HCT116 (cell line): ENCODE data around the gene WNT9B. TPM values are rescaled to one million over a fixed set of nuclear protein-coding genes. Genes with fewer than 3 reads are reported as not detected.

Experiments
- ATAC-seq: fragments of 200-7000 bp; cut with Tn5 transposase; 2 replicates; pipeline ENCODE4 v1.9.1; 2020; ENCODE audit warnings: mild to moderate bottlenecking, moderate library complexity
- BruUV-seq: library from RNA; stranded (reverse); fragments of 400-500 nt; replicated peaks from 2 replicates; lab custom pipeline; 2021; lab: Mats Ljungman, UMichigan
- CTCF ChIA-PET: fragments of 300-600 bp; sonication (Branson Sonifier 250); formaldehyde crosslinking; loops from one replicate; lab custom pipeline; 2021; ENCODE audit warnings: antibody characterized with exemption; lab: Charles Lee
- POLR2A ChIA-PET: fragments of 300-600, 350-600 bp; sonication (Branson Sonifier 250); formaldehyde crosslinking; loops from one replicate; lab custom pipeline; 2021; ENCODE audit warnings: antibody characterized with exemption; lab: Charles Lee
- RAD21 ChIA-PET, 2 experiments: fragments of 300-600 bp; sonication (Branson Sonifier 250); formaldehyde crosslinking; loops; one replicate each; lab custom pipeline; 2023; ENCODE audit warnings: low total read pairs in 2 of 2; ENCODE audit not compliant: uncharacterized antibody in 2 of 2, unreplicated experiment in 2 of 2, low non-redundant PET in 1 of 2; lab: Charles Lee
- DNase-seq: peaks from one replicate; pipeline ENCODE4 v3.0.0-alpha.2; 2010; ENCODE audit warnings: low read depth, low spot score
- H2AFZ ChIP-seq: fragments of 200-600 bp; shearing (Covaris generic), sonication (generic); 2 replicates; pipeline ENCODE4 v1.6.1; 2017; ENCODE audit warnings: low read depth, mixed run types, mixed read lengths, antibody characterized with exemption, low read length; ENCODE audit not compliant: poor library complexity, severe bottlenecking
- H3K27ac ChIP-seq: 2 replicates; pipeline ENCODE4 v1.5.1; 2012; ENCODE audit warnings: low read depth, low read length
- H3K27me3 ChIP-seq: fragments of 200-600 bp; sonication (generic); 2 replicates; pipeline ENCODE4 v1.6.1; 2016; ENCODE audit warnings: mixed run types, low read length, mixed read lengths; ENCODE audit not compliant: insufficient read depth
- H3K36me3 ChIP-seq, 2 experiments: fragments of 200-500 bp in 1 of 2; fragments of 200-600 bp in 1 of 2; sonication (Bioruptor generic) in 1 of 2; sonication (generic) in 1 of 2; 2 replicates each; pipeline versions ENCODE4 v1.5.1 to v1.6.1; 2014 to 2016; ENCODE audit warnings: low read length in 2 of 2, inconsistent platforms in 1 of 2, mixed read lengths in 1 of 2, mixed run types in 1 of 2; ENCODE audit not compliant: insufficient read depth in 2 of 2, control insufficient read depth in 1 of 2
- H3K4me1 ChIP-seq, 2 experiments: fragments of 200-600 bp in 1 of 2; sonication (generic) in 1 of 2; 2 replicates each; pipeline versions ENCODE4 v1.5.1 to v1.6.1; 2012 to 2017; ENCODE audit warnings: low read length in 2 of 2, inconsistent platforms in 1 of 2, mild to moderate bottlenecking in 1 of 2, mixed read lengths in 1 of 2, mixed run types in 1 of 2, moderate library complexity in 1 of 2; ENCODE audit not compliant: insufficient read depth in 2 of 2, control insufficient read depth in 1 of 2
- H3K4me2 ChIP-seq: fragments of 200-600 bp; sonication (generic); 2 replicates; pipeline ENCODE4 v1.6.1; 2017; ENCODE audit warnings: mixed run types, low read length, mixed read lengths
- H3K4me3 ChIP-seq, 2 experiments: fragments of 200-600 bp in 1 of 2; sonication (generic) in 1 of 2; replicated peaks in 1 of 2; 2 replicates each; pipeline ENCODE4 v1.5.1; 2011 to 2016; ENCODE audit warnings: low read length in 2 of 2, control low read depth in 1 of 2, low read depth in 1 of 2, mild to moderate bottlenecking in 1 of 2, mixed read lengths in 1 of 2, mixed run types in 1 of 2
- H3K79me2 ChIP-seq: fragments of 200-600 bp; sonication (generic); 2 replicates; pipeline ENCODE4 v1.6.1; 2017; ENCODE audit warnings: mild to moderate bottlenecking, mixed run types, low read length, moderate library complexity, mixed read lengths; ENCODE audit not compliant: insufficient read depth
- H3K9ac ChIP-seq: fragments of 200-600 bp; sonication (generic); 2 replicates; pipeline ENCODE4 v1.6.1; 2016; ENCODE audit warnings: low read length, mixed read lengths
- H3K9me2 ChIP-seq: fragments of 200-600 bp; sonication (generic), shearing (Covaris generic); 2 replicates; pipeline ENCODE4 v1.6.1; 2017; ENCODE audit warnings: mixed run types, mild to moderate bottlenecking, moderate library complexity; ENCODE audit not compliant: insufficient read depth
- H3K9me3 ChIP-seq, 2 experiments: fragments of 200-500 bp in 1 of 2; fragments of 200-600 bp in 1 of 2; sonication (Bioruptor generic) in 1 of 2; sonication (generic) in 1 of 2; 2 replicates each; pipeline ENCODE4 v1.6.1; 2014 to 2017; ENCODE audit warnings: low read length in 2 of 2, mixed read lengths in 2 of 2, inconsistent platforms in 1 of 2, low read depth in 1 of 2, mild to moderate bottlenecking in 1 of 2, mixed run types in 1 of 2, moderate library complexity in 1 of 2; ENCODE audit not compliant: control insufficient read depth in 1 of 2, insufficient read depth in 1 of 2
- H4K20me1 ChIP-seq: fragments of 200-600 bp; sonication (generic), shearing (Covaris generic); 2 replicates; pipeline ENCODE4 v1.6.1; 2017; ENCODE audit warnings: mixed run types, mild to moderate bottlenecking, moderate library complexity; ENCODE audit not compliant: insufficient read depth
- EZH2 ChIP-seq: fragments of 200-600 bp; sonication (generic); IDR thresholded peaks from 2 replicates; pipeline ENCODE4 v1.6.1; 2017; ENCODE audit warnings: antibody characterized with exemption, mixed run types
- RAD21 ChIP-seq: IDR thresholded peaks from 2 replicates; pipeline ENCODE4 v1.6.1; 2012; ENCODE audit warnings: low read depth, mild to moderate bottlenecking
- SP1 ChIP-seq: IDR thresholded peaks from 2 replicates; pipeline ENCODE4 v1.6.1; 2012; ENCODE audit warnings: low read depth
- YY1 ChIP-seq: IDR thresholded peaks from 2 replicates; pipeline ENCODE4 v1.6.1; 2011; ENCODE audit warnings: low read length, low read depth, moderate library complexity, mild to moderate bottlenecking; ENCODE audit not compliant: insufficient replicate concordance; ENCODE audit errors: extremely low read depth
- intact Hi-C: fragments of 100-400 bp; cut with micrococcal nuclease; formaldehyde crosslinking; loops from 2 replicates; pipeline ENCODE4 v1.10.0; 2022
- total RNA-seq: library from RNA; stranded (reverse); gene quantifications from one replicate; pipeline ENCODE4 v1.2.1, GENCODE V29; 2021; ENCODE audit not compliant: unreplicated experiment
- TF ChIP-seq, protein P1 (sequence below): IDR thresholded peaks from 2 replicates; pipeline ENCODE4 v1.6.1; 2012
- TF ChIP-seq, protein P2 (sequence below): IDR thresholded peaks from 2 replicates; pipeline ENCODE4 v1.6.1; 2012; ENCODE audit warnings: low read depth
- TF ChIP-seq, protein P3 (sequence below), 3 experiments: fragments of 200-600 bp in 1 of 3; sonication (generic) in 1 of 3; IDR thresholded peaks in 2 of 3; conservative IDR thresholded peaks in 1 of 3; 2 replicates each; pipeline ENCODE4 v1.5.1; 2012 to 2017; ENCODE audit warnings: low read depth in 2 of 3, low read length in 2 of 3, antibody characterized with exemption in 1 of 3, borderline replicate concordance in 1 of 3, control low read depth in 1 of 3, mild to moderate bottlenecking in 1 of 3, mixed read lengths in 1 of 3, mixed run types in 1 of 3, moderate library complexity in 1 of 3; ENCODE audit not compliant: insufficient read depth in 1 of 3

Gene WNT9B
- total RNA-seq, 1 experiment from 2014 or later = not detected

DNA sequence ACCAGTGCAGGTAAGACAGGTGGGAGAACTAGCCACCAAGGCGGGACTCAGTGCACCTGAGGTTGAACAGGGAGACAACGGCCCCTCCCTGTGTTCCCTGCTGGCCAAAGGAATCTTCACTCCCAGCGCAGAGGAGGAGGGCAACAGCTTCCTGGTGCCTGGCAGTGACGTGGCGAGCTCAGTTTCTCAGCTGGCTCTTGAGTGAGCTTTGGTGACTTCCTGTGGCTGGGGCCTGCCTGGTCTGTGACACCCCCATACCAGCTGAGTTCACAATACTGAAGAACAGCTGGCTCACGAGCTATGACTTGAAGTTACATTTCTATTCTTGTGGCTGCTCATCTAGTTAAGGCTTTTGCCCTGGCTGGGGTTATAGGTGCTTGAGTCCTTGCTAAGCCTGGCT, 26.1 kb downstream of the WNT9B start:
- Histone ChIP-seq H3K4me2 (no peak overlapping the region), H3K27ac (no peak overlapping the region), H3K9me3 (no peaks in the 10 kb centered on the region), H3K9me2 (no peaks in the 10 kb centered on the region), H3K9ac (no peak overlapping the region), H3K36me3 (no peaks in the 10 kb centered on the region), H4K20me1 (no peaks in the 10 kb centered on the region), H2AFZ (no peak overlapping the region), H3K4me3 (no peak overlapping the region), H3K4me1 (peaks cover 3 to 10% of the 10 kb centered on the region in 2 experiments; a peak in 3 of 4 replicates), H3K79me2 (no peaks in the 10 kb centered on the region), H3K27me3 (no peaks in the 10 kb centered on the region)
- TF ChIP-seq YY1 (no peak), RAD21 (no peak)
- TF ChIP-seq, protein P1, sequence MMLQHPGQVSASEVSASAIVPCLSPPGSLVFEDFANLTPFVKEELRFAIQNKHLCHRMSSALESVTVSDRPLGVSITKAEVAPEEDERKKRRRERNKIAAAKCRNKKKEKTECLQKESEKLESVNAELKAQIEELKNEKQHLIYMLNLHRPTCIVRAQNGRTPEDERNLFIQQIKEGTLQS = no peak
- ATAC-seq (no peak), DNase-seq (no peak)
- intact Hi-C loops = no loop called here
- RAD21 ChIA-PET = no interaction called here
- CTCF ChIA-PET = interaction anchor here (2.0 kb wide), 1 partner anchor 10 kb away, joined by 5 read pairs; no protein-coding TSS in a partner anchor
- BruUV-seq = no TSS peak
- POLR2A ChIA-PET = no interaction called here

DNA sequence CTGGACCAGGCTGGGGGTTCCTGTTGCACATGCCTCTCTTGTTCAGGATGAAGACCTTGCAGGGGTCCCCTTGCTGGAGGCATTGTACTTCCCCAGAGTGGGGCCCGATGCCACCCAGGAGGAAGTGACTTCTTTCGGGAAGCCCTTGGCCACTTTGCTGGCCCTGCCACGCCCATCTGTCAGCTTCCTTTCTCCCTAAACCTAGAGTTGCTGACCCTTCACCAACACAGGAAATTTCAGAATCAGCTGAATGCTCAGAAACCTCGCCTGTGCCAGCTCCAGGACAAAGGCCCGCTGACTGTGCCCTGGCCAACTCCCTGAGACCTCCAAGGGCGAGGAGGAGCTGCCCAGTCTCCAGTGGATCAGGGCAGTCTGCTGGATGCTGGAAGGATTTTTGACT, 26.7 kb downstream of the WNT9B start:
- Histone ChIP-seq H3K27me3 (no peaks in the 10 kb centered on the region), H3K4me2 (no peak overlapping the region), H4K20me1 (no peaks in the 10 kb centered on the region), H3K9me3 (no peaks in the 10 kb centered on the region), H3K4me1 (peaks cover 3 to 10% of the 10 kb centered on the region in 2 experiments; a peak in 3 of 4 replicates), H3K27ac (no peak overlapping the region), H3K79me2 (no peaks in the 10 kb centered on the region), H3K36me3 (no peaks in the 10 kb centered on the region), H3K9ac (no peak overlapping the region), H2AFZ (no peak overlapping the region), H3K9me2 (no peaks in the 10 kb centered on the region), H3K4me3 (no peak overlapping the region)
- intact Hi-C loops = no loop called here
- ChIA-PET POLR2A (no interaction called here), CTCF (no interaction called here), RAD21 (no interaction called here)
- TF ChIP-seq SP1 (no peak), YY1 (no peak), EZH2 (no peak)
- TF ChIP-seq, protein P2, sequence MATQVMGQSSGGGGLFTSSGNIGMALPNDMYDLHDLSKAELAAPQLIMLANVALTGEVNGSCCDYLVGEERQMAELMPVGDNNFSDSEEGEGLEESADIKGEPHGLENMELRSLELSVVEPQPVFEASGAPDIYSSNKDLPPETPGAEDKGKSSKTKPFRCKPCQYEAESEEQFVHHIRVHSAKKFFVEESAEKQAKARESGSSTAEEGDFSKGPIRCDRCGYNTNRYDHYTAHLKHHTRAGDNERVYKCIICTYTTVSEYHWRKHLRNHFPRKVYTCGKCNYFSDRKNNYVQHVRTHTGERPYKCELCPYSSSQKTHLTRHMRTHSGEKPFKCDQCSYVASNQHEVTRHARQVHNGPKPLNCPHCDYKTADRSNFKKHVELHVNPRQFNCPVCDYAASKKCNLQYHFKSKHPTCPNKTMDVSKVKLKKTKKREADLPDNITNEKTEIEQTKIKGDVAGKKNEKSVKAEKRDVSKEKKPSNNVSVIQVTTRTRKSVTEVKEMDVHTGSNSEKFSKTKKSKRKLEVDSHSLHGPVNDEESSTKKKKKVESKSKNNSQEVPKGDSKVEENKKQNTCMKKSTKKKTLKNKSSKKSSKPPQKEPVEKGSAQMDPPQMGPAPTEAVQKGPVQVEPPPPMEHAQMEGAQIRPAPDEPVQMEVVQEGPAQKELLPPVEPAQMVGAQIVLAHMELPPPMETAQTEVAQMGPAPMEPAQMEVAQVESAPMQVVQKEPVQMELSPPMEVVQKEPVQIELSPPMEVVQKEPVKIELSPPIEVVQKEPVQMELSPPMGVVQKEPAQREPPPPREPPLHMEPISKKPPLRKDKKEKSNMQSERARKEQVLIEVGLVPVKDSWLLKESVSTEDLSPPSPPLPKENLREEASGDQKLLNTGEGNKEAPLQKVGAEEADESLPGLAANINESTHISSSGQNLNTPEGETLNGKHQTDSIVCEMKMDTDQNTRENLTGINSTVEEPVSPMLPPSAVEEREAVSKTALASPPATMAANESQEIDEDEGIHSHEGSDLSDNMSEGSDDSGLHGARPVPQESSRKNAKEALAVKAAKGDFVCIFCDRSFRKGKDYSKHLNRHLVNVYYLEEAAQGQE = no peak
- TF ChIP-seq, protein P3, sequence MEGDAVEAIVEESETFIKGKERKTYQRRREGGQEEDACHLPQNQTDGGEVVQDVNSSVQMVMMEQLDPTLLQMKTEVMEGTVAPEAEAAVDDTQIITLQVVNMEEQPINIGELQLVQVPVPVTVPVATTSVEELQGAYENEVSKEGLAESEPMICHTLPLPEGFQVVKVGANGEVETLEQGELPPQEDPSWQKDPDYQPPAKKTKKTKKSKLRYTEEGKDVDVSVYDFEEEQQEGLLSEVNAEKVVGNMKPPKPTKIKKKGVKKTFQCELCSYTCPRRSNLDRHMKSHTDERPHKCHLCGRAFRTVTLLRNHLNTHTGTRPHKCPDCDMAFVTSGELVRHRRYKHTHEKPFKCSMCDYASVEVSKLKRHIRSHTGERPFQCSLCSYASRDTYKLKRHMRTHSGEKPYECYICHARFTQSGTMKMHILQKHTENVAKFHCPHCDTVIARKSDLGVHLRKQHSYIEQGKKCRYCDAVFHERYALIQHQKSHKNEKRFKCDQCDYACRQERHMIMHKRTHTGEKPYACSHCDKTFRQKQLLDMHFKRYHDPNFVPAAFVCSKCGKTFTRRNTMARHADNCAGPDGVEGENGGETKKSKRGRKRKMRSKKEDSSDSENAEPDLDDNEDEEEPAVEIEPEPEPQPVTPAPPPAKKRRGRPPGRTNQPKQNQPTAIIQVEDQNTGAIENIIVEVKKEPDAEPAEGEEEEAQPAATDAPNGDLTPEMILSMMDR (IDR thresholded peaks at IDR 0.05 in 2 of 3, conservative IDR thresholded peaks at IDR 0.05 in 1 of 3; ENCODE audit: borderline replicate concordance in 1 of 3, insufficient read depth in 1 of 3, low read depth in 2 of 3, low read length in 2 of 3) = no peak
- no peak for DNase-seq
- BruUV-seq = no TSS peak
- ATAC-seq = no peak
